WTC11 (cell line): ENCODE data around the gene IRF1. TPM values are rescaled to one million over a fixed set of nuclear protein-coding genes. Genes with fewer than 3 reads are reported as not detected.

Experiments
- ATAC-seq: fragments of 200-7000 bp; cut with Tn5 transposase; 2 replicates; pipeline ENCODE4 v1.10.0; 2021; ENCODE audit warnings: mild to moderate bottlenecking, moderate library complexity
- CTCF ChIA-PET: fragments of 300-600 bp; sonication (Branson Sonifier 250); formaldehyde crosslinking; loops from one replicate; lab custom pipeline; 2021; ENCODE audit warnings: antibody characterized with exemption; lab: Charles Lee
- POLR2A ChIA-PET: fragments of 350-600 bp; sonication (Branson Sonifier 250); formaldehyde crosslinking; loops from one replicate; lab custom pipeline; 2021; ENCODE audit warnings: antibody characterized with exemption; lab: Charles Lee
- DNase-seq: peaks from one replicate; pipeline ENCODE4 v3.0.0; 2021; ENCODE audit warnings: low spot score
- H3K27ac Mint-ChIP-seq: 2 replicates; pipeline ENCODE4 v1.8.0; 2021; ENCODE audit warnings: mixed read lengths
- H3K27me3 Mint-ChIP-seq: 2 replicates; pipeline ENCODE4 v1.8.0; 2021; ENCODE audit warnings: low read depth, mild to moderate bottlenecking, moderate library complexity, mixed read lengths
- H3K36me3 Mint-ChIP-seq: 2 replicates; pipeline ENCODE4 v1.8.0; 2021; ENCODE audit warnings: mixed read lengths
- H3K4me1 Mint-ChIP-seq: 2 replicates; pipeline ENCODE4 v1.8.0; 2022; ENCODE audit warnings: mixed read lengths
- H3K4me3 Mint-ChIP-seq: 2 replicates; pipeline ENCODE4 v1.8.0; 2021; ENCODE audit warnings: mild to moderate bottlenecking, moderate library complexity, mixed read lengths
- H3K9me3 Mint-ChIP-seq: 2 replicates; pipeline ENCODE4 v1.8.0; 2021; ENCODE audit warnings: mixed read lengths
- ARID4B ChIP-seq: sonication (generic); formaldehyde crosslinking; IDR thresholded peaks from 2 replicates; pipeline ENCODE4 v1.8.0; 2023; ENCODE audit warnings: missing genetic modification reagents, mild to moderate bottlenecking, borderline replicate concordance
- ATF2 ChIP-seq: sonication (generic); formaldehyde crosslinking; IDR thresholded peaks from 2 replicates; pipeline ENCODE4 v1.8.1; 2022; ENCODE audit warnings: low read depth, missing genetic modification reagents, borderline replicate concordance
- CDX4 ChIP-seq: fragments of 250-450 bp; sonication (Bioruptor Pico); IDR thresholded peaks from 2 replicates; pipeline ENCODE4 v1.9.0; 2021; ENCODE audit warnings: moderate library complexity, mild to moderate bottlenecking, inconsistent platforms, borderline replicate concordance
- ETV6 ChIP-seq: sonication (generic); formaldehyde crosslinking; IDR thresholded peaks from 2 replicates; pipeline ENCODE4 v1.8.1; 2022; ENCODE audit warnings: mild to moderate bottlenecking, missing genetic modification reagents
- FOXJ3 ChIP-seq: sonication (generic); formaldehyde crosslinking; IDR thresholded peaks from 2 replicates; pipeline ENCODE4 v1.9.0; 2021; ENCODE audit warnings: missing genetic modification reagents, mild to moderate bottlenecking, borderline replicate concordance
- FOXP4 ChIP-seq: sonication (generic); formaldehyde crosslinking; IDR thresholded peaks from 2 replicates; pipeline ENCODE4 v1.8.0; 2022; ENCODE audit warnings: mild to moderate bottlenecking, missing genetic modification reagents
- GTF2I ChIP-seq: fragments of 250-450 bp; sonication (Bioruptor Pico); conservative IDR thresholded peaks from 2 replicates; pipeline ENCODE4 v1.4.0; 2021; ENCODE audit warnings: mild to moderate bottlenecking
- KAT7 ChIP-seq: sonication (generic); formaldehyde crosslinking; IDR thresholded peaks from 2 replicates; pipeline ENCODE4 v1.8.1; 2023; ENCODE audit warnings: missing genetic modification reagents, mild to moderate bottlenecking, borderline replicate concordance
- MXD4 ChIP-seq: fragments of 250-450 bp; sonication (Bioruptor Pico); IDR thresholded peaks from 2 replicates; pipeline ENCODE4 v1.8.0; 2021; ENCODE audit warnings: mild to moderate bottlenecking, moderate library complexity, borderline replicate concordance
- NR1H2 ChIP-seq: sonication (generic); formaldehyde crosslinking; IDR thresholded peaks from 2 replicates; pipeline ENCODE4 v1.9.0; 2021; ENCODE audit warnings: mild to moderate bottlenecking, moderate library complexity, missing genetic modification reagents
- RELA ChIP-seq: sonication (generic); formaldehyde crosslinking; IDR thresholded peaks from 2 replicates; pipeline ENCODE4 v1.8.1; 2022; ENCODE audit warnings: missing genetic modification reagents, mild to moderate bottlenecking, borderline replicate concordance
- USF1 ChIP-seq: sonication (generic); formaldehyde crosslinking; IDR thresholded peaks from 2 replicates; pipeline ENCODE4 v1.8.0; 2022; ENCODE audit warnings: mild to moderate bottlenecking, missing genetic modification reagents
- ZNF138 ChIP-seq: sonication (generic); formaldehyde crosslinking; conservative IDR thresholded peaks from 2 replicates; pipeline ENCODE4 v1.8.1; 2022; ENCODE audit warnings: mild to moderate bottlenecking, moderate library complexity, missing genetic modification reagents
- ZNF232 ChIP-seq: sonication (generic); formaldehyde crosslinking; IDR thresholded peaks from 2 replicates; pipeline ENCODE4 v1.8.0; 2022; ENCODE audit warnings: mild to moderate bottlenecking, missing genetic modification reagents
- ZNF317 ChIP-seq: sonication (generic); formaldehyde crosslinking; IDR thresholded peaks from 2 replicates; pipeline ENCODE4 v1.8.1; 2023; ENCODE audit warnings: low read depth, mild to moderate bottlenecking, moderate library complexity, missing genetic modification reagents, borderline replicate concordance
- ZNF423 ChIP-seq: fragments of 250-450 bp; sonication (Bioruptor Pico); IDR thresholded peaks from 2 replicates; pipeline ENCODE4 v2.1.2; 2022; ENCODE audit warnings: mild to moderate bottlenecking, moderate library complexity
- ZNF425 ChIP-seq: fragments of 250-450 bp; sonication (Bioruptor Pico); conservative IDR thresholded peaks from 2 replicates; pipeline ENCODE4 v1.9.0; 2021; ENCODE audit warnings: mild to moderate bottlenecking
- ZSCAN18 ChIP-seq: fragments of 250-450 bp; sonication (Bioruptor Pico); IDR thresholded peaks from 2 replicates; pipeline ENCODE4 v2.1.2; 2022; ENCODE audit warnings: mild to moderate bottlenecking, moderate library complexity
- total RNA-seq: library from RNA; stranded (reverse); gene quantifications from 3 replicates; pipeline ENCODE4 v1.2.3, GENCODE V29; 2021

Gene IRF1
- total RNA-seq, 1 experiment from 2014 or later: 8.8 TPM

GRCh38 chr5:132488590-132488989 lies 2.0 kb downstream of the IRF1 start (continued):
- TF ChIP-seq ETV6 (CRISPR knock-in tag) (no peak), FOXJ3 (CRISPR knock-in tag) (no peak), ZNF423 (no peak), NR1H2 (CRISPR knock-in tag) (no peak), ZNF232 (CRISPR knock-in tag) (no peak), ZNF317 (no peak)

GRCh38 chr5:132487841-132488555 lies 2.6 kb downstream of the IRF1 start:
- no peak for ATAC-seq
- POLR2A ChIA-PET: no interaction called here
- H3K9me3 Mint-ChIP-seq: no peaks in the 10 kb centered on the region
- no peak for DNase-seq
- no peak overlapping the region for H3K27ac Mint-ChIP-seq
- peaks cover 18% of the 10 kb centered on the region for H3K4me1 Mint-ChIP-seq
- TF ChIP-seq KAT7 (CRISPR knock-in tag): no peak
- H3K4me3 Mint-ChIP-seq: no peak overlapping the region
- H3K36me3 Mint-ChIP-seq: peaks cover 27% of the 10 kb centered on the region
- CTCF ChIA-PET: no interaction called here
- H3K27me3 Mint-ChIP-seq: peaks cover 22% of the 10 kb centered on the region

- no peak for DNase-seq
- H3K4me1 Mint-ChIP-seq: peaks cover 16% of the 10 kb centered on the region
- H3K27ac Mint-ChIP-seq: no peak overlapping the region
- POLR2A ChIA-PET: no interaction called here
- H3K4me3 Mint-ChIP-seq: no peak overlapping the region
- H3K9me3 Mint-ChIP-seq: no peaks in the 10 kb centered on the region
- ATAC-seq: no peak
- CTCF ChIA-PET: no interaction called here
- peaks cover 31% of the 10 kb centered on the region for H3K36me3 Mint-ChIP-seq
- peaks cover 16% of the 10 kb centered on the region for H3K27me3 Mint-ChIP-seq
- TF ChIP-seq ETV6 (CRISPR knock-in tag) (no peak), FOXP4 (CRISPR knock-in tag) (no peak), FOXJ3 (CRISPR knock-in tag) (no peak), ZNF425 (CRISPR knock-in tag) (no peak), ARID4B (CRISPR knock-in tag) (no peak), CDX4 (CRISPR knock-in tag) (no peak), ZNF138 (CRISPR knock-in tag) (no peak), ZSCAN18 (no peak), MXD4 (no peak), RELA (CRISPR knock-in tag) (no peak), USF1 (CRISPR knock-in tag) (no peak), ATF2 (CRISPR knock-in tag) (no peak), GTF2I (CRISPR knock-in tag) (no peak)
These were observed 3.5 kb downstream of the IRF1 start for GRCh38 chr5:132487095-132487428.
